Thyroid gland (tissue), 4 donors: ENCODE measurements around the gene SPATA31C2. TPM values are rescaled to one million over a fixed set of nuclear protein-coding genes. Genes with fewer than 3 reads are reported as not detected.

ENCODE experiments used
- DNase-seq, 2 donors: peaks; one replicate each; pipeline ENCODE4 v3.0.0-alpha.2; 2019
- H3K27ac ChIP-seq, 3 donors: fragments of 200-600 bp; sonication (generic); 1 replicate in 2 of 3; 2 replicates in 1 of 3; pipeline ENCODE4 v1.5.1; 2016 to 2019; ENCODE audit warnings: mild to moderate bottlenecking in 1 of 3, moderate library complexity in 1 of 3
- H3K27me3 ChIP-seq: fragments of 200-600 bp; sonication (generic); one replicate; pipeline ENCODE4 v1.5.1; 2019
- H3K36me3 ChIP-seq, 2 donors: fragments of 200-600 bp; sonication (generic); one replicate each; pipeline ENCODE4 v1.5.1; 2016 to 2019
- H3K4me1 ChIP-seq, 2 donors: fragments of 200-600 bp; sonication (generic); one replicate each; pipeline ENCODE4 v1.5.1; 2017 to 2019
- H3K4me3 ChIP-seq, 3 donors: fragments of 200-600 bp; sonication (generic); replicated peaks in 1 of 3; 1 replicate in 2 of 3; 2 replicates in 1 of 3; pipeline ENCODE4 v1.5.1; 2016; ENCODE audit warnings: mild to moderate bottlenecking in 1 of 3
- H3K9me3 ChIP-seq: fragments of 200-600 bp; sonication (generic); one replicate; pipeline ENCODE4 v1.5.1; 2017
- POLR2A ChIP-seq, 2 donors: fragments of 450-650 bp; IDR thresholded peaks; one replicate each; pipeline ENCODE4 v1.6.1; 2017; ENCODE audit warnings: antibody characterized with exemption in 2 of 2, mild to moderate bottlenecking in 2 of 2, moderate library complexity in 1 of 2
- WGBS, 2 donors: methylation state at CpG; one replicate each; pipeline ENCODE4 v1.1.5; 2017; 5-methylcytosine and 5-hydroxymethylcytosine counted together
- intact Hi-C: fragments of 100-400 bp; cut with DNase I; formaldehyde crosslinking; loops from one replicate; pipeline ENCODE4 v1.15.1; 2023
- total RNA-seq, 4 donors: library from RNA; depleted of rRNA; stranded (reverse); fragments of >200 nt; gene quantifications; one replicate each; pipeline ENCODE4 v1.2.3, GENCODE V29; 2016
- TF ChIP-seq, protein P1 (sequence below), 6 experiments: fragments of 200-600 bp in 3 of 6; fragments of 450-650 bp in 3 of 6; sonication (generic) in 3 of 6; IDR thresholded peaks; one replicate each; pipeline ENCODE4 v1.5.1; 2016 to 2019; ENCODE audit warnings: antibody characterized with exemption in 6 of 6, mild to moderate bottlenecking in 2 of 6, inconsistent platforms in 1 of 6, moderate library complexity in 1 of 6

SPATA31C2 gene
- total RNA-seq, 4 donors from 2014 or later, result 0.13 TPM; not detected in 3

DNA sequence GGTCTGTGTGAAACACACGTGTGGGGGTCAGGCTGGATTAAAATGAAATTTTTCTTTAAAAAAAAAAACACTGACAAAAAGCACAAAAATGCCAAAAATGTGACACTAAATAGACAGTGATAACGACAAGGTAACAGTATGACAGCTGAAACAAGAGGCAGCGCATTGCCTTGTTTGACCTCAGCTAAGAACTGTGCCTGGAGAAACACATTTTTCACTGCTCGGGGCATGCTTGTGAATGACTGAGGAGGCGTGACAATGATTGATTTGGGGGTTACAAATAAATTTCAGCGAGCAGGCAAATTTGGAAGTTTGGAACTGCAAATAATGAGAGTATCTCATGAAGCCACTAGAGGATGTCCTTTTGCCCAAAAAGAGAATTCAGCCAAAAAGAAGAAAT is 44.2 kb upstream of the SPATA31C2 start:
- no peaks in the 10 kb centered on the region for H3K9me3 ChIP-seq
- H3K4me1 ChIP-seq, result peaks cover 0 to 11% of the 10 kb centered on the region in 2 donors
- 63 to 64% methylated on average over 6 of the region's 6 CpGs for WGBS, 2 donors
- no peaks in the 10 kb centered on the region for H3K27me3 ChIP-seq
- no peak overlapping the region for H3K4me3 ChIP-seq
- intact Hi-C loops, result no loop called here
- TF ChIP-seq POLR2A (IDR thresholded peaks at IDR 0.05), result no peak
- TF ChIP-seq, protein P1, sequence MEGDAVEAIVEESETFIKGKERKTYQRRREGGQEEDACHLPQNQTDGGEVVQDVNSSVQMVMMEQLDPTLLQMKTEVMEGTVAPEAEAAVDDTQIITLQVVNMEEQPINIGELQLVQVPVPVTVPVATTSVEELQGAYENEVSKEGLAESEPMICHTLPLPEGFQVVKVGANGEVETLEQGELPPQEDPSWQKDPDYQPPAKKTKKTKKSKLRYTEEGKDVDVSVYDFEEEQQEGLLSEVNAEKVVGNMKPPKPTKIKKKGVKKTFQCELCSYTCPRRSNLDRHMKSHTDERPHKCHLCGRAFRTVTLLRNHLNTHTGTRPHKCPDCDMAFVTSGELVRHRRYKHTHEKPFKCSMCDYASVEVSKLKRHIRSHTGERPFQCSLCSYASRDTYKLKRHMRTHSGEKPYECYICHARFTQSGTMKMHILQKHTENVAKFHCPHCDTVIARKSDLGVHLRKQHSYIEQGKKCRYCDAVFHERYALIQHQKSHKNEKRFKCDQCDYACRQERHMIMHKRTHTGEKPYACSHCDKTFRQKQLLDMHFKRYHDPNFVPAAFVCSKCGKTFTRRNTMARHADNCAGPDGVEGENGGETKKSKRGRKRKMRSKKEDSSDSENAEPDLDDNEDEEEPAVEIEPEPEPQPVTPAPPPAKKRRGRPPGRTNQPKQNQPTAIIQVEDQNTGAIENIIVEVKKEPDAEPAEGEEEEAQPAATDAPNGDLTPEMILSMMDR (IDR thresholded peaks at IDR 0.05), result no peak
- no peak for DNase-seq
- H3K36me3 ChIP-seq, result no peaks in the 10 kb centered on the region
- H3K27ac ChIP-seq, result no peak overlapping the region

DNA sequence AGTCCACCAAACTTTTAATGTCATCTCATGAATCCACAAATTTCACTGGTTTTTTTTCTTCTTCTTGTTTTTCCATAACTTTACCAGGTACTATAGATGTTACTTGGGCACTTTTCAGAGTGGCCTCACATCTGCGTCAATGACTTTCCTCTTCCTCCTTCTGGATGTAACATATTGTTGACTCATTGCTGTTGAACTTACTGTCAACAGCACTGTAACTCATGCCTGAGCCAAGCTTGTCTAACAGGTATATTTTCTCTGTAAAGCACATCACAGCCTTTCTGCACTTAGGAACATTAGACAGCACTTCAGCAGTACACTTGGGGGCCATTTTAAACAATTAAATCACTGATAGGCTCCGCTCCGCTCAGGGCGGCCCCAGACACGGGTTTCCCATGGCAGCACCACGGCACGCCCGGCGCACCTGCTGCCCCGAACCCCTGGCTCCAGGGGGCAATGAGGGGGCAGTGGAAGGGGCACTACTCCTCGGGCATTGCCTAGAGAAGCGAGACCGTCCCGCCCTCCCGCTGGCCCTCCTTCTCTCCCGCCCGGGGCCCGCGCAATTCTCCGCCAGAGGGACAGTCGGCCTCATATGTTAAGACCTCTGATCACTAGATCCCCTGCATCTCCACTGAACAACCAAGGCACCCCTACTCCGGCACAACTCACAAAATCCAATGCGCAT is 41.9 kb upstream of the SPATA31C2 start:
- peaks cover 0 to 11% of the 10 kb centered on the region in 2 donors for H3K4me1 ChIP-seq
- H3K4me3 ChIP-seq, result no peak overlapping the region
- no peaks in the 10 kb centered on the region for H3K9me3 ChIP-seq
- TF ChIP-seq, protein P1 (IDR thresholded peaks at IDR 0.05), result no peak
- TF ChIP-seq POLR2A (IDR thresholded peaks at IDR 0.05), result no peak
- H3K27me3 ChIP-seq, result no peaks in the 10 kb centered on the region
- no peak for DNase-seq
- intact Hi-C loops, result no loop called here
- WGBS, 2 donors, result 92 to 97% methylated on average over 23 of the region's 23 CpGs
- H3K27ac ChIP-seq, result no peak overlapping the region
- no peaks in the 10 kb centered on the region for H3K36me3 ChIP-seq

DNA sequence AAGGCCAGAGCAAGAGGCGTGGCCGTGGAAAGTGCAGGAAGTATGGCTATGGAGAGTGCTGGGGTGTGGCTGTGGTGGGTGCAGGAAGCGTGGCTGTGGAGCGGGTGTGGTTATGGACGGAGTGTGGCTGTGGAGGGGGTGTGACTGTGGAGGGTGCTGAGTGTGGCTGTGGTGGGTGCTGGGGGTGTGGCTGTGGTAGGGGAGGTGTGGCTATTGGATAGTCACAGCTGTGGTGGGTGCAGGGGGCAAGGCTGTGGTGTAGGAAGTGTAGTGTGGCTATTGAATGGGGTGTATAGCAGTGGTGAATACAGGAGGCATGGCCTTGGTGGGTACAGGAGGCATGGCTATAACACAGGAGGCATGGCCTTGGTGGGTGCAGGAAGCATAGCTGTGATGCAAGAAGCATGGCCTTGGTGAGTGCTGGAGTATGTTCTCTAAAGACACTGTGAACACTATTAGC is 40.8 kb upstream of the SPATA31C2 start:
- intact Hi-C loops, result no loop called here
- peaks cover 0 to 5% of the 10 kb centered on the region in 2 donors for H3K4me1 ChIP-seq
- H3K9me3 ChIP-seq, result no peaks in the 10 kb centered on the region
- no peak overlapping the region for H3K4me3 ChIP-seq
- WGBS, 2 donors, result 73 to 78% methylated on average over 5 of the region's 5 CpGs
- no peaks in the 10 kb centered on the region for H3K36me3 ChIP-seq
- H3K27ac ChIP-seq, result no peak overlapping the region
- no peak for TF ChIP-seq POLR2A (IDR thresholded peaks at IDR 0.05)
- TF ChIP-seq, protein P1 (IDR thresholded peaks at IDR 0.05), result no peak
- no peaks in the 10 kb centered on the region for H3K27me3 ChIP-seq
- no peak for DNase-seq

DNA sequence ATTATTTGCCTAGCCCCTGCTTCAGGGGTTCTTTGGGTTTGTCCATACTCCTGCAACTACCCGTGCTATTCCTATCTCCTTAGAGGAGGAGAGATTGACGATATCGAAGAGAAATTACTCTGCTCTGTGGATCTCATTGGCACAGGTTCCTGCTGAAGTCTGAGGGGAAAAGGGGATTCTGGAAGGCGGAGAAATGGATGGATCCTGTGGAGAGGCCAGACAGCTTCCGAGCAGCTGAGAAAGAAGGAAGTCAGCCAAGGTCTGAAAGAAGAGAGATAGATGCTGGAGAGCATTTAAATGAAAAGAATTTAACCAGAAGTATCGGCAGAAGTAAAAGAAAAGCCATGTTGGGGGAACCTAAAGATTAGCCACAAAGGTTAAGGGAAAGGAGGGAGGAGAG is 40.4 kb upstream of the SPATA31C2 start:
- DNase-seq, result no peak
- Histone ChIP-seq H3K9me3 (no peaks in the 10 kb centered on the region), H3K4me3 (no peak overlapping the region), H3K36me3 (no peaks in the 10 kb centered on the region), H3K4me1 (peaks cover 0 to under 1% of the 10 kb centered on the region in 2 donors), H3K27ac (no peak overlapping the region), H3K27me3 (no peaks in the 10 kb centered on the region)
- intact Hi-C loops, result no loop called here
- 76 to 82% methylated on average over 6 of the region's 6 CpGs for whole genome bisulfite sequencing, 2 donors
- no peak for TF ChIP-seq POLR2A (IDR thresholded peaks at IDR 0.05)
- TF ChIP-seq, protein P1 (IDR thresholded peaks at IDR 0.05), result no peak

DNA sequence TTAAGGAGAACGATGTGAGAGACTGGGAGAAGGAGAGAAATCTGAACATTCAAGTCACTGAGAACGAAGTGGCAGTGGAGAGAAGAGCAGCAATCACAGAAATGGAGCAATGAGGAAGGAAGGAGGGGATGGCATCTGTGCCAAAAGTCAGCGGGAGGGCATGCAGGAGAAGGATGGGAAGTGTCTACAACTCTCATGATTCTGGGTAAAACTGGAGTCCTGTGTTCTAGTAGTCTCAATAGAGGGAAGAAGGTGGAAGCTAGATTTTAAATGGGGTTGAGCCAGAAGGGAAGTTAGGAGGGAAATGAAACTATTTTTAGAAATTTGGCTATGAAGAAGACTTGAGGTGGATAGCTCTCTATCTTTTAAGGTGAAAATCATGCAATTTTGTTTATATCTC is 39.1 kb upstream of the SPATA31C2 start:
- H3K9me3 ChIP-seq, result no peaks in the 10 kb centered on the region
- intact Hi-C loops, result no loop called here
- H3K27ac ChIP-seq, result no peak overlapping the region
- no peaks in the 10 kb centered on the region for H3K27me3 ChIP-seq
- WGBS, 2 donors, result 87 to 89% methylated on average over 3 of the region's 3 CpGs
- DNase-seq, result no peak
- no peak for TF ChIP-seq POLR2A (IDR thresholded peaks at IDR 0.05)
- TF ChIP-seq, protein P1 (IDR thresholded peaks at IDR 0.05), result no peak
- no peaks in the 10 kb centered on the region for H3K36me3 ChIP-seq
- no peaks in the 10 kb centered on the region for H3K4me1 ChIP-seq
- no peak overlapping the region for H3K4me3 ChIP-seq
